ENCODE results near the gene POGZ.
A peak's percentile ranks its signal among the peaks of the same experiment; 100 is the strongest.

Gene POGZ

GRCh38 chr1:151459331-151460046, at the start of gene POGZ:
Gene POGZ (minus strand): TSS chr1:151459494. CDS start chr1:151442204, 17,290 bp downstream.
- peak within 1 kb of the TSS; percentile 77 to 98 for H3K4me3 ChIP-seq (ENCODE audit: low read depth in 1 of 2, low read length in 2 of 2)
- H3K27ac ChIP-seq (ENCODE audit: low read depth, low read length): peak within 1 kb of the TSS; percentile 92
- no peaks in the 10 kb centered on the region for H3K36me3 ChIP-seq (ENCODE audit: control insufficient read depth in 1 of 2, insufficient read depth in 2 of 2, low read length in 2 of 2)
- peak within 1 kb of the TSS; percentile 74 to 88 for H3K9ac ChIP-seq (ENCODE audit: low read depth in 1 of 2, low read length in 2 of 2)
- peaks cover 7 to 15% of the 10 kb centered on the region in 2 donors for H3K4me1 ChIP-seq (ENCODE audit: control insufficient read depth in 1 of 2, insufficient read depth in 2 of 2, low read length in 2 of 2)
- no peaks in the 10 kb centered on the region for H3K27me3 ChIP-seq (ENCODE audit: control insufficient read depth in 1 of 2, insufficient read depth in 2 of 2, low read length in 2 of 2)
- H3K9me3 ChIP-seq (ENCODE audit: control insufficient read depth in 1 of 2, low read length in 2 of 2): no peaks in the 10 kb centered on the region

- H3K9ac ChIP-seq (ENCODE audit: low read depth in 1 of 2, low read length in 2 of 2): peak overlapping the region in 1 of 2 donors; percentile 34
- H3K27me3 ChIP-seq (ENCODE audit: control insufficient read depth in 1 of 2, insufficient read depth in 2 of 2, low read length in 2 of 2): no peaks in the 10 kb centered on the region
- no peaks in the 10 kb centered on the region for H3K36me3 ChIP-seq (ENCODE audit: control insufficient read depth in 1 of 2, insufficient read depth in 2 of 2, low read length in 2 of 2)
- H3K9me3 ChIP-seq (ENCODE audit: control insufficient read depth in 1 of 2, low read length in 2 of 2): no peaks in the 10 kb centered on the region
- peak overlapping the region; percentile 80 for H3K27ac ChIP-seq (ENCODE audit: low read depth, low read length)
- H3K4me3 ChIP-seq (ENCODE audit: low read depth in 1 of 2, low read length in 2 of 2): no peak overlapping the region
- H3K4me1 ChIP-seq (ENCODE audit: control insufficient read depth in 1 of 2, insufficient read depth in 2 of 2, low read length in 2 of 2): peaks cover 4 to 25% of the 10 kb centered on the region in 2 donors
These were observed 49.5 kb upstream of the POGZ start for GRCh38 chr1:151508833-151509232.

- Histone ChIP-seq H3K27ac (ENCODE audit: low read depth, low read length) (no peak overlapping the region), H3K27me3 (ENCODE audit: control insufficient read depth in 1 of 2, insufficient read depth in 2 of 2, low read length in 2 of 2) (no peaks in the 10 kb centered on the region), H3K9me3 (ENCODE audit: control insufficient read depth in 1 of 2, low read length in 2 of 2) (no peaks in the 10 kb centered on the region), H3K9ac (ENCODE audit: low read depth in 1 of 2, low read length in 2 of 2) (no peak overlapping the region), H3K4me1 (ENCODE audit: control insufficient read depth in 1 of 2, insufficient read depth in 2 of 2, low read length in 2 of 2) (peaks cover 17 to 23% of the 10 kb centered on the region in 2 donors), H3K4me3 (ENCODE audit: low read depth in 1 of 2, low read length in 2 of 2) (no peak overlapping the region), H3K36me3 (ENCODE audit: control insufficient read depth in 1 of 2, insufficient read depth in 2 of 2, low read length in 2 of 2) (no peaks in the 10 kb centered on the region)
These were observed 45.5 kb upstream of the POGZ start for GRCh38 chr1:151504759-151505158.

- no peaks in the 10 kb centered on the region for H3K36me3 ChIP-seq (ENCODE audit: control insufficient read depth in 1 of 2, insufficient read depth in 2 of 2, low read length in 2 of 2)
- H3K9me3 ChIP-seq (ENCODE audit: control insufficient read depth in 1 of 2, low read length in 2 of 2): no peaks in the 10 kb centered on the region
- H3K27ac ChIP-seq (ENCODE audit: low read depth, low read length): no peak overlapping the region
- H3K9ac ChIP-seq (ENCODE audit: low read depth in 1 of 2, low read length in 2 of 2): no peak overlapping the region
- peaks cover 20 to 27% of the 10 kb centered on the region in 2 donors for H3K4me1 ChIP-seq (ENCODE audit: control insufficient read depth in 1 of 2, insufficient read depth in 2 of 2, low read length in 2 of 2)
- H3K27me3 ChIP-seq (ENCODE audit: control insufficient read depth in 1 of 2, insufficient read depth in 2 of 2, low read length in 2 of 2): no peaks in the 10 kb centered on the region
- no peak overlapping the region for H3K4me3 ChIP-seq (ENCODE audit: low read depth in 1 of 2, low read length in 2 of 2)
These were observed 45.0 kb upstream of the POGZ start for GRCh38 chr1:151504252-151504651.

- no peaks in the 10 kb centered on the region for H3K36me3 ChIP-seq (ENCODE audit: control insufficient read depth in 1 of 2, insufficient read depth in 2 of 2, low read length in 2 of 2)
- no peak overlapping the region for H3K9ac ChIP-seq (ENCODE audit: low read depth in 1 of 2, low read length in 2 of 2)
- no peak overlapping the region for H3K4me3 ChIP-seq (ENCODE audit: low read depth in 1 of 2, low read length in 2 of 2)
- H3K27me3 ChIP-seq (ENCODE audit: control insufficient read depth in 1 of 2, insufficient read depth in 2 of 2, low read length in 2 of 2): no peaks in the 10 kb centered on the region
- no peak overlapping the region for H3K27ac ChIP-seq (ENCODE audit: low read depth, low read length)
- no peaks in the 10 kb centered on the region for H3K9me3 ChIP-seq (ENCODE audit: control insufficient read depth in 1 of 2, low read length in 2 of 2)
- H3K4me1 ChIP-seq (ENCODE audit: control insufficient read depth in 1 of 2, insufficient read depth in 2 of 2, low read length in 2 of 2): peaks cover 24 to 27% of the 10 kb centered on the region in 2 donors
These were observed 43.8 kb upstream of the POGZ start for GRCh38 chr1:151502859-151503780.

- Histone ChIP-seq H3K4me1 (ENCODE audit: control insufficient read depth in 1 of 2, insufficient read depth in 2 of 2, low read length in 2 of 2) (peaks cover 24 to 27% of the 10 kb centered on the region in 2 donors), H3K4me3 (ENCODE audit: low read depth in 1 of 2, low read length in 2 of 2) (no peak overlapping the region), H3K36me3 (ENCODE audit: control insufficient read depth in 1 of 2, insufficient read depth in 2 of 2, low read length in 2 of 2) (no peaks in the 10 kb centered on the region), H3K27ac (ENCODE audit: low read depth, low read length) (no peak overlapping the region), H3K27me3 (ENCODE audit: control insufficient read depth in 1 of 2, insufficient read depth in 2 of 2, low read length in 2 of 2) (no peaks in the 10 kb centered on the region), H3K9me3 (ENCODE audit: control insufficient read depth in 1 of 2, low read length in 2 of 2) (no peaks in the 10 kb centered on the region), H3K9ac (ENCODE audit: low read depth in 1 of 2, low read length in 2 of 2) (no peak overlapping the region)
These were observed 42.9 kb upstream of the POGZ start for GRCh38 chr1:151502035-151502700.

- Histone ChIP-seq H3K27me3 (ENCODE audit: control insufficient read depth in 1 of 2, insufficient read depth in 2 of 2, low read length in 2 of 2) (no peaks in the 10 kb centered on the region), H3K27ac (ENCODE audit: low read depth, low read length) (no peak overlapping the region), H3K9me3 (ENCODE audit: control insufficient read depth in 1 of 2, low read length in 2 of 2) (no peaks in the 10 kb centered on the region), H3K36me3 (ENCODE audit: control insufficient read depth in 1 of 2, insufficient read depth in 2 of 2, low read length in 2 of 2) (no peaks in the 10 kb centered on the region), H3K4me3 (ENCODE audit: low read depth in 1 of 2, low read length in 2 of 2) (no peak overlapping the region), H3K4me1 (ENCODE audit: control insufficient read depth in 1 of 2, insufficient read depth in 2 of 2, low read length in 2 of 2) (peaks cover 24 to 27% of the 10 kb centered on the region in 2 donors), H3K9ac (ENCODE audit: low read depth in 1 of 2, low read length in 2 of 2) (no peak overlapping the region)
These were observed 42.2 kb upstream of the POGZ start for GRCh38 chr1:151501474-151501873.

GRCh38 chr1:151499930-151500329, 40.6 kb upstream of the POGZ start:
- H3K27ac ChIP-seq (ENCODE audit: low read depth, low read length): peak overlapping the region; percentile 43
- no peak overlapping the region for H3K4me3 ChIP-seq (ENCODE audit: low read depth in 1 of 2, low read length in 2 of 2)
- H3K4me1 ChIP-seq (ENCODE audit: control insufficient read depth in 1 of 2, insufficient read depth in 2 of 2, low read length in 2 of 2): peaks cover 25 to 27% of the 10 kb centered on the region in 2 donors
- no peaks in the 10 kb centered on the region for H3K36me3 ChIP-seq (ENCODE audit: control insufficient read depth in 1 of 2, insufficient read depth in 2 of 2, low read length in 2 of 2)
- peak overlapping the region in 1 of 2 donors; percentile 14 for H3K9ac ChIP-seq (ENCODE audit: low read depth in 1 of 2, low read length in 2 of 2)
- H3K27me3 ChIP-seq (ENCODE audit: control insufficient read depth in 1 of 2, insufficient read depth in 2 of 2, low read length in 2 of 2): no peaks in the 10 kb centered on the region
- H3K9me3 ChIP-seq (ENCODE audit: control insufficient read depth in 1 of 2, low read length in 2 of 2): no peaks in the 10 kb centered on the region

- H3K27ac ChIP-seq (ENCODE audit: low read depth, low read length): peak overlapping the region; percentile 43
- H3K4me1 ChIP-seq (ENCODE audit: control insufficient read depth in 1 of 2, insufficient read depth in 2 of 2, low read length in 2 of 2): peaks cover 27 to 29% of the 10 kb centered on the region in 2 donors
- H3K36me3 ChIP-seq (ENCODE audit: control insufficient read depth in 1 of 2, insufficient read depth in 2 of 2, low read length in 2 of 2): no peaks in the 10 kb centered on the region
- H3K9ac ChIP-seq (ENCODE audit: low read depth in 1 of 2, low read length in 2 of 2): peak overlapping the region in 1 of 2 donors; percentile 14
- no peaks in the 10 kb centered on the region for H3K9me3 ChIP-seq (ENCODE audit: control insufficient read depth in 1 of 2, low read length in 2 of 2)
- no peak overlapping the region for H3K4me3 ChIP-seq (ENCODE audit: low read depth in 1 of 2, low read length in 2 of 2)
- no peaks in the 10 kb centered on the region for H3K27me3 ChIP-seq (ENCODE audit: control insufficient read depth in 1 of 2, insufficient read depth in 2 of 2, low read length in 2 of 2)
These were observed 40.1 kb upstream of the POGZ start for GRCh38 chr1:151499365-151499764.

Data from duodenal mucosa (tissue), 2 donors.